ENCODE data around the gene WNT10A. TPM values are rescaled to one million over a fixed set of nuclear protein-coding genes. Genes with fewer than 3 reads are reported as not detected.

The WNT10A gene
- total RNA-seq, 6 donors from 2014 or later = 0.15 to 1.0 (median 0.55) TPM; not detected in 2

Small RNAs within 50 kb of the gene (small RNA-seq; reads per million reads assigned to genes)
- gene RNU6-642P = 0 reads per million in 4 donors

Other genes with a start within 250 kb of the WNT10A start
- 10 to 100 TPM; 17.1 to 58.7 (median 24.6) TPM for gene ZNF142, start 221.2 kb upstream of the WNT10A start, total RNA-seq
- gene BCS1L, start 221.2 kb upstream of the WNT10A start, total RNA-seq = 100 to 1,000 TPM in 1 of 6 donors, 10 to 100 TPM in 5; 18.2 to 128 (median 32.2) TPM
- 10 to 100 TPM in 5 of 6 donors, 1 to 10 TPM in 1; 7.3 to 25.7 (median 17.8) TPM for gene RNF25, start 208.8 kb upstream of the WNT10A start, total RNA-seq
- 100 to 1,000 TPM in 1 of 6 donors, 10 to 100 TPM in 5; 21.3 to 153 (median 36.8) TPM for gene STK36, start 208.8 kb upstream of the WNT10A start, total RNA-seq
- 10 to 100 TPM; 21.1 to 46.1 (median 31.7) TPM for gene TTLL4, start 170.0 kb upstream of the WNT10A start, total RNA-seq
- gene CYP27A1, start 98.7 kb upstream of the WNT10A start, total RNA-seq = 100 to 1,000 TPM in 5 of 6 donors, 10 to 100 TPM in 1; 70.1 to 178 (median 160) TPM
- gene PRKAG3, start 49.0 kb upstream of the WNT10A start, total RNA-seq = not detected
- 1 to 10 TPM in 1 of 6 donors, under 1 TPM in 2, not detected in 3; 0.31 to 4.2 (median 0.44) TPM for gene WNT6, start 21.0 kb upstream of the WNT10A start, total RNA-seq
- not detected for gene CDK5R2, start 78.8 kb downstream of the WNT10A start, total RNA-seq
- gene FEV, start 104.3 kb downstream of the WNT10A start, total RNA-seq = not detected
- not detected for gene CRYBA2, start 112.6 kb downstream of the WNT10A start, total RNA-seq
- 10 to 100 TPM in 3 of 6 donors, 1 to 10 TPM in 2, under 1 TPM in 1; 0.26 to 18.7 (median 10.7) TPM for gene CFAP65, start 160.7 kb downstream of the WNT10A start, total RNA-seq
- gene IHH, start 180.1 kb downstream of the WNT10A start, total RNA-seq = 1 to 10 TPM in 3 of 6 donors, under 1 TPM in 1, not detected in 2; 0.80 to 4.4 (median 1.5) TPM